ENCODE results near the gene MTA1. TPM values are rescaled to one million over a fixed set of nuclear protein-coding genes. Genes with fewer than 3 reads are reported as not detected.

The MTA1 gene
- total RNA-seq, 1 experiment from 2014 or later, result 238 TPM

GRCh38 chr14:105501504-105502291 is 82.1 kb downstream of the MTA1 start:
- TF ChIP-seq CTCF (conservative IDR thresholded peaks at IDR 0.05; ENCODE audit: low read depth, low read length) (no peak), EZH2 (IDR thresholded peaks at IDR 0.05; ENCODE audit: borderline replicate concordance, low read depth, low read length, poor library complexity, severe bottlenecking) (no peak)
- Histone ChIP-seq H3K4me3 (ENCODE audit: low read depth, low read length, poor library complexity, severe bottlenecking) (no peak overlapping the region), H3K36me3 (ENCODE audit: insufficient read depth, low read length, poor library complexity, severe bottlenecking) (no peaks in the 10 kb centered on the region), H3K27me3 (replicated peaks; ENCODE audit: insufficient read depth, low read depth, low read length, poor library complexity) (no peaks in the 10 kb centered on the region), H3K27ac (ENCODE audit: low read depth, low read length, poor library complexity, severe bottlenecking) (no peak overlapping the region), H3K9me3 (ENCODE audit: low read depth, low read length, poor library complexity, severe bottlenecking) (no peaks in the 10 kb centered on the region), H3K4me1 (ENCODE audit: insufficient read depth, low read length, poor library complexity, severe bottlenecking) (no peaks in the 10 kb centered on the region)
- CTCF ChIA-PET, result no interaction called here
- intact Hi-C loops (cut with micrococcal nuclease; ENCODE audit: unreplicated experiment), result no loop called here
- POLR2A ChIA-PET (ENCODE audit: low non-redundant PET), result no interaction called here
- no peak for DNase-seq (ENCODE audit: low spot score)
- no TSS peak for BruUV-seq (replicated peaks)

- Histone ChIP-seq H3K9me3 (ENCODE audit: low read depth, low read length, poor library complexity, severe bottlenecking) (no peaks in the 10 kb centered on the region), H3K4me1 (ENCODE audit: insufficient read depth, low read length, poor library complexity, severe bottlenecking) (no peaks in the 10 kb centered on the region), H3K27me3 (replicated peaks; ENCODE audit: insufficient read depth, low read depth, low read length, poor library complexity) (peaks cover 5% of the 10 kb centered on the region), H3K27ac (ENCODE audit: low read depth, low read length, poor library complexity, severe bottlenecking) (no peak overlapping the region), H3K36me3 (ENCODE audit: insufficient read depth, low read length, poor library complexity, severe bottlenecking) (no peaks in the 10 kb centered on the region), H3K4me3 (ENCODE audit: low read depth, low read length, poor library complexity, severe bottlenecking) (no peak overlapping the region)
- DNase-seq (ENCODE audit: low spot score), result no peak
- TF ChIP-seq EZH2 (IDR thresholded peaks at IDR 0.05; ENCODE audit: borderline replicate concordance, low read depth, low read length, poor library complexity, severe bottlenecking) (no peak), CTCF (conservative IDR thresholded peaks at IDR 0.05; ENCODE audit: low read depth, low read length) (no peak)
- intact Hi-C loops (cut with micrococcal nuclease; ENCODE audit: unreplicated experiment), result no loop called here
- POLR2A ChIA-PET (ENCODE audit: low non-redundant PET), result no interaction called here
- no TSS peak for BruUV-seq (replicated peaks)
- CTCF ChIA-PET, result no interaction called here
Observed at GRCh38 chr14:105502446-105503295, 83.0 kb downstream of the MTA1 start.

GRCh38 chr14:105503296-105503640 is 83.6 kb downstream of the MTA1 start:
- no peaks in the 10 kb centered on the region for H3K4me1 ChIP-seq (ENCODE audit: insufficient read depth, low read length, poor library complexity, severe bottlenecking)
- H3K27me3 ChIP-seq (replicated peaks; ENCODE audit: insufficient read depth, low read depth, low read length, poor library complexity), result peaks cover 11% of the 10 kb centered on the region
- no peak for DNase-seq (ENCODE audit: low spot score)
- intact Hi-C loops (cut with micrococcal nuclease; ENCODE audit: unreplicated experiment), result no loop called here
- H3K4me3 ChIP-seq (ENCODE audit: low read depth, low read length, poor library complexity, severe bottlenecking), result no peak overlapping the region
- ChIA-PET POLR2A (ENCODE audit: low non-redundant PET) (no interaction called here), CTCF (no interaction called here)
- no TSS peak for BruUV-seq (replicated peaks)
- H3K27ac ChIP-seq (ENCODE audit: low read depth, low read length, poor library complexity, severe bottlenecking), result no peak overlapping the region
- H3K36me3 ChIP-seq (ENCODE audit: insufficient read depth, low read length, poor library complexity, severe bottlenecking), result no peaks in the 10 kb centered on the region
- TF ChIP-seq EZH2 (IDR thresholded peaks at IDR 0.05; ENCODE audit: borderline replicate concordance, low read depth, low read length, poor library complexity, severe bottlenecking) (no peak), CTCF (conservative IDR thresholded peaks at IDR 0.05; ENCODE audit: low read depth, low read length) (no peak)
- no peaks in the 10 kb centered on the region for H3K9me3 ChIP-seq (ENCODE audit: low read depth, low read length, poor library complexity, severe bottlenecking)
